Activated T-cell treated with anti-CD3 and anti-CD28 coated beads for 48 hours (primary cell): ENCODE data around the gene NKAIN2.
"Not testable (repeated sequence)": the region's sequence is repeated elsewhere in the genome, so short reads cannot be mapped to it uniquely, and the experiment has no call there.

Source experiments
- DNase-seq: peaks from one replicate; pipeline ENCODE4 v3.0.0-alpha.2; 2020; ENCODE audit warnings: low read depth

The NKAIN2 gene

GRCh38 chr6:124512431-124512830 is 708.8 kb downstream of the NKAIN2 start:
- DNase-seq, result no peak

DNA sequence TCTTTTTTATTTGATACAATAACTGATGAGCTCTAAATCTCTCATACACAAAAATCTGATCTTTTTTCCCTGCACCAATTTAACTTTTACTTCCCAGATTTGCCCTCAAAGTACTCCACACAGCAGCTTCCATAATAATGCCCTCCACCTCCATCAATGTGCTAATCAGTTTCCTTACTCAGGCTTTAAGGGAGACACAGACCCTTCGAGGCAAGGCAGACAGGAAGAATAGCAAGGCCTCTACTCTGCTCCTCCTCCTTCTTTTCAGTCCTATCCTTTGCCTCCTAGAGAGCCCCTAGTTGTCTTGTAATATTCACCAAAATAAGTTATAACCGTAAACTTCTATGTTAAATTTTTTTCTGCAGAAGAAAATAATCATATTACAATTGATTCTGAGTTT is 713.7 kb downstream of the NKAIN2 start:
- no peak for DNase-seq

DNA sequence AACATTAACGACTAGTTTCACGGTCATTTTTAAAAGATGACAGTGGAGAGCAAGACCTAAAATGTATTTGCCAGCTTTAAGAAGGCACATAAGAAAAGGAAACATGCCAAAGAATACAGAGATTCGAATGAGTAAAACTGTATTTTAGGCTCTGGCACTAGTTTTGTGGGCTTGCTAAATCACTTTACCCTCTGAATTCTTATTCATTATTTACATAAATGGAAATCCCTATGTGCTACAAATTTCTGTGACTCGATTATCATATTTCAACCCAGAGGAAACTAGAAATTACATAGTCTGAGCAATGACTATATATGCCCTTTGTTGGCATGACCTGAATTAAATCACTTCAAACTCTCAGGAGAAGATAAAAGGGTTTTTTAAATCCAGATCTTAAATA is 716.8 kb downstream of the NKAIN2 start:
- no peak for DNase-seq

DNA sequence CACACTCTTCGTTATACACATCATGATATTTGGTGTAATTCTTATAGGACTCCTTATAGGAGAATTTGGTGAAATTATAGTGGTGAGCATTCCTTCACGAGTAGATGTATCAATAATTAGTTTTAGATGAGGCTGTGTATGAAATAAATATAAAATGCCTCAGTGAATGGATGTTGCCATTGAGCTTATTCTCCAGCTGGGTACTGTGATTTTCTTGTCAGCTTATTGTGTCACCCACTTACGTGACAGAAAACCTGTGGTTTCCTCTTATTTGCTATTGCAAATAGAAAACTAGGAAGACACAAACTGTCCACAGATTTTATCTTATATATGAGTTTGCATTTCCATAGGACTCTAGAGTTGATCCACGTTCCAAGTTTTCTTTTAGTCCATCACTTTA is 718.7 kb downstream of the NKAIN2 start:
- DNase-seq, result no peak

DNA sequence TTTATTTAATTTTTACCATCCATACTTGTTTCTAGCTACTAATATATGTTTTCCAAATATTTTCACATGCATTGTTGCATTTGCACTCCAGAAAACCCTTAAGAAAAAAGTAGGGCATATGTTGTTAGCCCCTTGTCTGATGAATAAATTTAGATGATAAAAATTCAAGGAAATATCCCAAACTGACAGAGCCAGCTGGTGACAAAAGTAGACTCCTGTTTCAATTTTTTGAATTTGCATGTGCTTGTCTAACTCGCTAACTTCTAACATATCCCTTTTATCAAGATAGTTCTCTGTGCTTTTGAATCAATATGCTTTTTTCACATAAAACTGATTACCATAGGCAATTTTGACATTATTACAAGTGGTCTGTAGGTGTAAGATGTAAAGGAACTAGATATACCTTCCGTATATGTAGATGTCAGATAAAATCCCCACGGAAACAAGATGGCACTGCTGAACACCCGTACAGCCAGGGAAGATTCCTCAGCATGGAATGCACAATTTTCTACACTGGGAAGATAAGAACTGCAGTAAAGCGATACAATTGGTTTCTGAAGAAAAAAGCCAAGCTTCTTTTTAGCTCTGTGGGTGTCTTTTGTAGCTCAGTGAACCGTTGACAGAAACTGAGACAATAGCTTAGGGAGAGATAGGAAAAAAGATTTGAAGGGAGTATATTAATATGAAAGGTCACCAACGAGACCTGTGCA is 721.0 kb downstream of the NKAIN2 start:
- no peak for DNase-seq

- DNase-seq, result no peak
Observed at GRCh38 chr6:124530926-124531325, 727.3 kb downstream of the NKAIN2 start.

DNA sequence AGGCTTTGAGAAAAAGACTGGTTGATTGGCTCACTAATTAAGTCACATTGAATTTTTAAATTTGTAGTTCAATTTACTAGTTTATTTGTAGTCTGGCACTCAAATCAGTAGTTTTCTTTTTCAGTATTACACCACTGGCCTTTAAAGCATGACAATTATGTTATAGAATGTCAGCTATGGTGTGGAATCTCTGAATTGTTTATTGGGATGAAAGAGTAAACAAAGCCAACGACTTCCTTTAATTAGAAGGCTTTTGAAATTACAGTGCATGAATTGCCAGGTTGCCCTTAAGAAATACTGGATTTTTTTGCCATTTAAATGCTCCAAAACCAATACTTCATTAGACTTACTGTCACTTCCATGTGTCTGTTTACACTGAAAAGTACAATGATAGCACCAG is 731.6 kb downstream of the NKAIN2 start:
- DNase-seq, result no peak

DNA sequence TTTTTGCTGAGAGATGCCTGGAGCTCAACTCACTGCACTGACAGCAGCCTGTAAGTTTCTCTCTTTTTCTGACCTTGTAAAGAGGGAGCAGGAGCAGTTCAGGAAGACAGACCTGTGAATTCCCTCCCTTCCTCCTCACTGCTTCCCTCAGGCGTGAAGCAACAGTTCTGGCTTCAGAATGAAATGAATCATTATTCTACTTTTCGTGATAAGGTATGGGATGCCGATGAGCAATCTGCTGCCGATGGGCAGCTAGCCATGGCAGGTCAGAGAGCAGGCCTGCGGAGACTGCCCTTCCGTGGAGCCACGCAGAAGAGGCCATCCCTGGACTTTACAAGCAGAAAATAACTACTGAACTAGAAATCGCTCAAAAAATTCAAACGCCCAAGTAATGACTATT is 732.1 kb downstream of the NKAIN2 start:
- no peak for DNase-seq

DNA sequence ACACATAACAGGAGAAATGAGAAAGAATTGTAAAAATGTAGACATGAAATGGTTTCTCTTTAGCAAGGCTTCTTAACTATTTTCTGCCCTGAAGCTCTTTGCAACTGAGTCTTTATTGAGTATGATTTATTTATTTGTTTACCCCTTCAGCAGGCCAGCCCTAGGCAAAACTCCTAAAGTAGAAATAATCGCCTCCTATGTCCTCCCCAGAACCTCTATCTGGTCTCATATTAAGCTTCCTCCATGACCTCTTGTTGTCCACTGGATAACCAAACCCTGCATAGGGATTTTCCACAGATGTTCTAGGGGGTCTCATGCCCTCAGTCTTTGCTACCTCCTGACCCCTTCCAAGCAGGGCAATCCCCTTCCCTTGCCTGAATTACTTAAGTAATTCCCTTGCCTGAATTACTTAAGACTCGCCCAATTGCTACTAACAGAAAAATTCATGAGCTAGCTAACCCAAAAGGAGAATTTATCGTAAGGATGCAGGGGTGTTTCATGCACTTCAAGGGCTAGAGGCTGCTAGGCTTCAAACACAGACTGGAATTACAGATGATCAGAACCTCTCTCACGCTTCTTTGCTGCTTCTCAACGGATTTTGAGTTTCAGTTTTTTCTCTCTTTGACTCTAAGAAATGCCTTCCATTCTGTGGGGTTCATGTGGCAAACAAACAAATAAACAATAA is 732.6 kb downstream of the NKAIN2 start:
- no peak for DNase-seq

DNA sequence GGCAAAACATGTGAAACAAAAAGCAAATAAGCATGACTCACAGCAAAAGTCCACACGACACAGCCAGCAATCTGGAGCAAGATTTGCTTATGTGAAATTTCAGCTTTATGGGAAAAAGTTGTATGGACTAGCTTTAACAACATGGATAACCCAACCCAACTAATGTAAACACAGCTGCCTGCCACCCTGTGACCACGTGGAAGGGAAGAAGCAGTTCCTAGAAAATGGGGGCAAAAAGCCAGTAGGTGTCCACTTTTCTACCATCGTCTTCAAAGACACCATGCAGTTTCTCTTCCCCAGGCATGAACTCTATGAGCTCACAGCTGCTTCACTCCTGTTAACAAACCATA is 733.2 kb downstream of the NKAIN2 start:
- no peak for DNase-seq

DNA sequence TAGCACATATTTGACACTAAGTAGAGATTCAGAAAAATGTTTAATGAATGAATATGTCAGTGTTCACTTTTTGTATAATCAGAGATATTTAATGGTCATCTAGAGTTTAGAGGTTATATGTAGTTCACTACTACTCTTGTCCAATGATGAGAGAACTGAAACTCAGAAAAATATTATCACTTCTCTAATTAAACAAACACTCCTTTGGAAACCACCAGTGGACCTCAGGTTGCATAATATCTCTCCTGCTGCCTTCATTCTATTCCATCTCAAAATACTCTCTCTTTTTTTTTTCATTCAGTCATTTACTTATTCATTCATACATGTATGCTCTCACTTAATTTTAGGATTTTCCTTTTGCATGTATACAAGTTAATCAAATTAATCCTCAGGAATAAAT is 735.4 kb downstream of the NKAIN2 start:
- DNase-seq, result no peak

GRCh38 chr6:124541573-124541972 is 737.9 kb downstream of the NKAIN2 start:
- DNase-seq, result no peak

DNA sequence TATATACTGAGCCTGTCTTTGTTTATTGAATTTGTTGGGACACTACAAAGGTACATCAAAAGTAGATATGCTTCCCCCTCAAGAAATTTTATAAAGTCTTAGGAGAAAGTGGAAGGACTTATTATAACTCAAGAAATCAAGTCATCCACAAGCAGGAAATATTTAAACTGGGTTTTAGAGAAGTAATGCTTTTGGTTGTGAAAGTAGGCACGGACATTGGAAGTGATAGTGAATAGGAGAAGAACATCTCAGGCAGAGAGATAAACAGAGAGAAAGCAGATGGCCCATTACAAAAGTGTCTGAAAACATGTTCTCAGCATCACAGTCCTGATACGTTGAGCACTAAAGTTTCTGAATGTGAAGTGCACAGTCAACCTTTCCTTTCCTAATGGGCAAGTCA is 742.9 kb downstream of the NKAIN2 start:
- no peak for DNase-seq

- DNase-seq, result no peak
Observed at GRCh38 chr6:124551711-124552233, 748.1 kb downstream of the NKAIN2 start.

DNA sequence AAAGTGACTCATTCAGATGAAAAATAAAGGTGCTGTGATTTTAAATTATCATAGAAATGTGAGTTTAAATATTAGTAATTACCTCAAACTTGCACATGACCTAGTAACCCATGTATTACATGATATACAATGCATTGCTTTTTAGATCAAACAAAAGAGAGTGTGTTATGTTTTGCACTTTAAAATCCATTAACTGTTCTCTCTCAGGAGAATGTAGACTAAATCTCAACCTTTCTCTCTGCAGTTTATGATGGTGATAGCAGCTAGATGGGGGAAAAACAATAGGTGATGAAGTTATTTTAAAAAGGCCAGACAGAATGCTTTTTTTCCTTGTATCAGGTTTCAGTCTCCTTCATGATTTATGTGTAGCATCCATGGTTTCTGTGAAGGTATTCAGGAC is 754.2 kb downstream of the NKAIN2 start:
- no peak for DNase-seq

DNA sequence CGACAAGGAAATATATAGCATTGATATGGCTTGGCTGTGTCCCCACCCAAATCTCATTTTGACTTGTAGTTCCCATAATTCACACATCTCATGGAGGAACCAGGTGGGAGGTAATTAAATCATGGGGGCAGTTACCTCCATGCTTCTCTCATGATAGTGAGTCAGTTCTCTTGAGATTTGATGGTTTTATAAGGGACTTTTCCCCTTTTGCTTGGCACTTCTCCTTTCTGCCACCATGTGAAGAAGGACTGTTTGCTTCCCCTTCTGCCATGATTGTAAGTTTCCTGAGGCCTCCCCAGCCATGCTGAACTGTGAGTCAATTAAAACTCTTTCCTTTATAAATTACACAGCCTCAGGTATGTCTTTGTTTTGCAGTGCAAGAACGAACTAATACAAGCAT is 756.4 kb downstream of the NKAIN2 start:
- not testable (repeated sequence) for DNase-seq

GRCh38 chr6:124560873-124561567 is 757.4 kb downstream of the NKAIN2 start:
- DNase-seq, result no peak

DNA sequence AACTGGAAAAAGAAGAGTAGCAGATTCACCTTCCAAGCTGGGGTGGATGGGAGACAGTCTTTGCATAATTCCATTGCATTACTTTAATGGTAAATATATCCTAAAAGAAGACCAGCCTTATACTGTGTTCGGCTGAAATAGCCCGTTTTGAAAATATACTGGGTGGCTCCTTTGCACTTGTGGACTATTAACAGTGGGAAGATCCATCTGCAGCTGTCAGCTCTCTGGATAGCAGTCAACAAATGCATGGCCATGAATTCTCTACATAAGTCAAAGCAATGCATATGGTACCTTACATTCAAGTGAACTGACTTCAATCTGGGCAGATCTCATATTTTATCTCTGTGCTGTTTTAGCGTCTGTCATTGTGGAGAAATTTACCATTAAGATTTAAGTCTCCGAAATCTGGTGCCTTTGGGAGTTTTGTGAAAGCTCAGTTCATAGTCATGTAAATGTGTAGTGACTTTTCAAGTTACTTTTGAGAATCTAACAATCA is 758.0 kb downstream of the NKAIN2 start:
- no peak for DNase-seq

DNA sequence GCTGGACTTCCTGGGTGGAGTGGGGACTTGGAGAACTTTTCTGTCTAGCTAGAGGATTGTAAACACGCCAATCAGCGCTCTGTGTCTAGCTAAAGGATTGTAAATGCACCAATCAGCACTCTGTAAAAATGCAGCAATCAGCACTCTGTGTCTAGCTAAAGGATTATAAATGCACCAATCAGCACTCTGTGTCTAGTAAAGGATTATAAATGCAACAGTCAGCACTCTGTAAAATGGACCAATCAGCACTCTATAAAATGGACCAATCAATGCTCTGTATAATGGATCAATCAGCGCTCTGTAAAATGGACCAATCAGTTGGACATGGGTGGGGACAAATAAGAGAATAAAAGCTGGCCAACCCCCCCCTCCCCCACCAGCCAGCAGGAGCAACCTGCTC is 760.5 kb downstream of the NKAIN2 start:
- not testable (repeated sequence) for DNase-seq

DNA sequence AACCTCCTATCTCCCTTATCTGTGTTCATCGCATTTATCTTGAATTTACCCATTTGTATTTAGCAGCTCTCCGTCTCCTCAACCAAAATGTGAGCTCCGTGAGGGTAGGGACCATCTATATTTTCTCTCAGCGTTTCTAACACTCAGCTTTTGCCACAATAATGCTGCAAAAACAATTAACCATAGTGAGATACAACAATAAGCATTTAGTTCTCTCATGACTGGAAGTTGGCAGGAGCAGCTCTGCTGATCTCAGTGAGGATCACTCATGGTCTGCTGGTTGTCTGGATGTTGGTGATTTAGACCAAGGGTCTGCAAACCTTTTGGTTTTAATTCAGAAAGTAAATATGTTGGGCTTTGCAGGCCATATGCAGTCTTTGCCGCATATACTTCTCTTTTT is 763.7 kb downstream of the NKAIN2 start:
- DNase-seq, result no peak

- DNase-seq, result no peak
Observed at GRCh38 chr6:124573953-124574352, 770.3 kb downstream of the NKAIN2 start.

DNA sequence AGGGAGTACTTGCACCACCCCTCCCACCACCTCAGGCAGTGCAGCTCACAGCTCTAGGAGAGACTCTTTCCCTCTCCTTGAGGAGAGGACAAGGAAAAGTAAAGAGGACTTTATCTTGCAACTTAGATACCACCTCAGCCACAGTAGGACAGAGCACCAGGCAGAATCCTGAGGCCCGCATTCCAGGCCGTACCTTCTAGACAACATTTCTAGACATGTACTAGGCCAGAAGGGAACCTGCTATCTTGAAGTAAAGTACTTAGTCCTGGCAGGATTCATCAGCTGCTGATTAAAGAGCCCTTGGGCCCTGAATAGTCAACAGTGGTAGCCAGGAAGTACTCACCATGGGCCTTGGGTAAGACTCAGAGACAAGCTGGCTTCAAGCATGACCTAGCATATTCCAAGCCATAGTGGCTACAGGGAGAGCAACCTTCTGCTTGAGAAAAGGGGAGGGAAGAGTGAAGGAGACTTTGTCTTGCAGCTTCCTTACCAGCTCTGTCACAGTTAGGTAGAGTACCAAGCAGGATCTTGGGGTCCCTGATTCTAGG is 774.1 kb downstream of the NKAIN2 start:
- DNase-seq, result no peak

GRCh38 chr6:124590001-124590400 is 786.3 kb downstream of the NKAIN2 start:
- no peak for DNase-seq
